ENCODE results near the gene IGF2R. TPM values are rescaled to one million over a fixed set of nuclear protein-coding genes. Genes with fewer than 3 reads are reported as not detected.

IGF2R gene
- total and polyA plus RNA-seq, 2 experiments from 2014 or later: 8.1 to 30.9 TPM

GRCh38 chr6:160106701-160107100 lies 137.8 kb downstream of the IGF2R start:
- in situ Hi-C loops (cut with MboI): loop anchor here (10.0 kb wide), 1 partner anchor 348 kb away; no protein-coding TSS in a partner anchor
- 94 to 97% methylated on average over 4 of the region's 4 CpGs for WGBS, 2 experiments (ENCODE audit: low coverage in 1 of 2, low lambda C conversion rate in 2 of 2, missing lambda C conversion rate in 2 of 2)
- no peak overlapping the region for H3K9ac ChIP-seq

DNA sequence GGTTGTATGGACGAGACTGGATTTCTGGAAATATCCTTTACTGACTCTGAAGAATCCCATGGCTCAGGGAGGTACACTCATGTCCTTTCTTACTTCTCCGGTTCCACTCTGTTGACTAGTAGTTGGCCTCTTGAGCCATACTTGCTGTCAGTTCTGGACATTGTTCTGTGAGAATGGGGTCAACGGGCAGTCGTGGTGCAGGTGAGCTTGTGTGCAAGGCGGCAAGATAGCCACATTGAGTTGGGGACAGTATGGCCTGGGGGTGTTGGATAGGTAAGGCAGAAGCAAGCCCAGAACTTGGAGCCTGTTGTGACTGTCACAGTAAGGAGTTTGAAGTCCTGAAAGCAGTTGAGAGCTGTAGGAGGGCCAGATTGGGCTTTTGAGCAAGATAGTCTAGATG lies 139.2 kb downstream of the IGF2R start:
- Histone ChIP-seq H3K4me1 (ENCODE audit: insufficient read depth) (no peaks in the 10 kb centered on the region), H3F3A (ENCODE audit: insufficient read depth) (no peaks in the 10 kb centered on the region), H3K9ac (no peak overlapping the region), H3K27me3 (replicated peaks; ENCODE audit: insufficient read depth) (no peaks in the 10 kb centered on the region), H3K36me3 (ENCODE audit: low read depth) (peaks cover 6% of the 10 kb centered on the region; the same call in 1 of the 2 replicates), H3K9me3 (ENCODE audit: low read depth) (no peaks in the 10 kb centered on the region), H3K4me3 (no peak overlapping the region), H4K20me1 (ENCODE audit: insufficient read depth) (no peaks in the 10 kb centered on the region), H3K9me2 (ENCODE audit: insufficient read depth) (no peaks in the 10 kb centered on the region), H3K4me2 (ENCODE audit: unreplicated experiment) (no peak overlapping the region), H2AFZ (no peak overlapping the region), H3K79me2 (ENCODE audit: insufficient read depth) (no peaks in the 10 kb centered on the region), H3K27ac (no peak overlapping the region)
- TF ChIP-seq EZH2phosphoT487 (IDR thresholded peaks at IDR 0.05; ENCODE audit: insufficient read depth, low read depth): no peak
- TF ChIP-seq EZH2 (IDR thresholded peaks at IDR 0.05; ENCODE audit: insufficient read depth, poor library complexity, severe bottlenecking): no peak
- in situ Hi-C loops (cut with MboI): loop anchor here (10.0 kb wide), 1 partner anchor 347 kb away; no protein-coding TSS in a partner anchor
- DNase-seq: no peak
- WGBS, 2 experiments (ENCODE audit: low coverage in 1 of 2, low lambda C conversion rate in 2 of 2, missing lambda C conversion rate in 2 of 2): 97 to 99% methylated on average over 5 of the region's 5 CpGs

More at GRCh38 chr6:160106701-160107100, 137.8 kb downstream of the IGF2R start:
- Histone ChIP-seq H3K79me2 (ENCODE audit: insufficient read depth) (no peaks in the 10 kb centered on the region), H4K20me1 (ENCODE audit: insufficient read depth) (no peaks in the 10 kb centered on the region), H3K36me3 (ENCODE audit: low read depth) (peaks cover 6% of the 10 kb centered on the region; the same call in 1 of the 2 replicates), H3F3A (ENCODE audit: insufficient read depth) (no peaks in the 10 kb centered on the region), H3K4me3 (no peak overlapping the region), H3K4me2 (ENCODE audit: unreplicated experiment) (no peak overlapping the region), H3K27ac (no peak overlapping the region), H3K9me3 (ENCODE audit: low read depth) (no peaks in the 10 kb centered on the region), H3K4me1 (ENCODE audit: insufficient read depth) (no peaks in the 10 kb centered on the region), H3K9me2 (ENCODE audit: insufficient read depth) (no peaks in the 10 kb centered on the region), H2AFZ (no peak overlapping the region), H3K27me3 (replicated peaks; ENCODE audit: insufficient read depth) (no peaks in the 10 kb centered on the region)
- DNase-seq: no peak
- TF ChIP-seq EZH2phosphoT487 (IDR thresholded peaks at IDR 0.05; ENCODE audit: insufficient read depth, low read depth) (no peak), EZH2 (IDR thresholded peaks at IDR 0.05; ENCODE audit: insufficient read depth, poor library complexity, severe bottlenecking) (no peak)

GRCh38 chr6:160110586-160111123 lies 141.8 kb downstream of the IGF2R start:
- Histone ChIP-seq H3K27me3 (replicated peaks; ENCODE audit: insufficient read depth) (no peaks in the 10 kb centered on the region), H2AFZ (no peak overlapping the region), H3K4me1 (ENCODE audit: insufficient read depth) (no peaks in the 10 kb centered on the region), H3F3A (ENCODE audit: insufficient read depth) (no peaks in the 10 kb centered on the region), H3K9me3 (ENCODE audit: low read depth) (no peaks in the 10 kb centered on the region), H4K20me1 (ENCODE audit: insufficient read depth) (no peaks in the 10 kb centered on the region), H3K9ac (no peak overlapping the region), H3K9me2 (ENCODE audit: insufficient read depth) (no peaks in the 10 kb centered on the region), H3K36me3 (ENCODE audit: low read depth) (no peaks in the 10 kb centered on the region), H3K79me2 (ENCODE audit: insufficient read depth) (no peaks in the 10 kb centered on the region), H3K4me2 (ENCODE audit: unreplicated experiment) (no peak overlapping the region), H3K27ac (no peak overlapping the region), H3K4me3 (no peak overlapping the region)
- no peak for DNase-seq
- TF ChIP-seq EZH2phosphoT487 (IDR thresholded peaks at IDR 0.05; ENCODE audit: insufficient read depth, low read depth) (no peak), EZH2 (IDR thresholded peaks at IDR 0.05; ENCODE audit: insufficient read depth, poor library complexity, severe bottlenecking) (no peak)
- in situ Hi-C loops (cut with MboI): no loop called here

GRCh38 chr6:160111806-160112205 lies 142.9 kb downstream of the IGF2R start:
- Histone ChIP-seq H3K9ac (no peak overlapping the region), H3K4me3 (no peak overlapping the region), H3K4me1 (ENCODE audit: insufficient read depth) (no peaks in the 10 kb centered on the region), H3K27me3 (replicated peaks; ENCODE audit: insufficient read depth) (no peaks in the 10 kb centered on the region), H4K20me1 (ENCODE audit: insufficient read depth) (no peaks in the 10 kb centered on the region), H3K9me2 (ENCODE audit: insufficient read depth) (no peaks in the 10 kb centered on the region), H3K36me3 (ENCODE audit: low read depth) (no peaks in the 10 kb centered on the region), H3K4me2 (ENCODE audit: unreplicated experiment) (no peak overlapping the region), H3F3A (ENCODE audit: insufficient read depth) (no peaks in the 10 kb centered on the region), H3K79me2 (ENCODE audit: insufficient read depth) (no peaks in the 10 kb centered on the region), H2AFZ (no peak overlapping the region), H3K27ac (no peak overlapping the region), H3K9me3 (ENCODE audit: low read depth) (no peaks in the 10 kb centered on the region)
- no peak for TF ChIP-seq EZH2 (IDR thresholded peaks at IDR 0.05; ENCODE audit: insufficient read depth, poor library complexity, severe bottlenecking)
- TF ChIP-seq EZH2phosphoT487 (IDR thresholded peaks at IDR 0.05; ENCODE audit: insufficient read depth, low read depth): no peak
- DNase-seq: no peak
- in situ Hi-C loops (cut with MboI): no loop called here
- 96 to 98% methylated on average over 4 of the region's 4 CpGs for WGBS, 2 experiments (ENCODE audit: low coverage in 1 of 2, low lambda C conversion rate in 2 of 2, missing lambda C conversion rate in 2 of 2)
